H54 (cell line): Measurements from ENCODE around the gene SERPINA1.
A peak's percentile ranks its signal among the peaks of the same experiment; 100 is the strongest.
"Not testable (repeated sequence)": the region's sequence is repeated elsewhere in the genome, so short reads cannot be mapped to it uniquely, and the experiment has no call there.

Experiments
- DNase-seq: peaks from one replicate; pipeline ENCODE4 v3.0.0; 2011; ENCODE audit warnings: low spot score, mixed read lengths; ENCODE audit not compliant: insufficient read length
- FAIRE-seq: peaks from 3 replicates; lab custom pipeline; 2011; peaks lifted over from hg19 to GRCh38; lab: Jason Lieb, UNC
- POLR2A ChIP-seq: IDR thresholded peaks from 2 replicates; pipeline ENCODE4 v1.6.1; 2011; ENCODE audit warnings: low read depth, mild to moderate bottlenecking, low read length

Gene SERPINA1

DNA sequence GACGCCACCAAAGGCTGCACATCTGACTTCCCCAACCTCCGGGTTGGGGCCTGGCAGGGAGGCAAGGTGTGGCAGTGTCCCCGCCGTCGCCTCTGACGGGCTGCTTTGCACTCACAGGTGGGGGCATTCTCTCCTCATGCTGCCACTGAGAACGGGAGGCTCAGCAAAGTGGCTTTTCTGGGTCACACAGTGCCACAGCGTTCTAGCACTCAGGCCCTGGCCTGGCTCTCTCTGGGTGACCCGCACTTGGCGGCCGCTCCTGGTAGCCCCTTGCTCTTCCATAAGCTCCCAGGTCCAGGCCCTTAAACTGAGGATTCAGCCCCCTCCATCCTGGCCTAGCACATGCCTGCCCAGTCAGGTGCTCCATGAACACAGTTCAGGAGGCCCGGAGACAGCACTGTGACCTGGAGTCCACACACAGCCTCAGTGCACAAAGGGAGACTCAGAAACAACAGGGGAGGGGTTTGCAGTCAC is 25.2 kb downstream of the SERPINA1 start:
- no peak for FAIRE-seq

GRCh38 chr14:94362614-94363133 is 25.7 kb downstream of the SERPINA1 start:
- no peak for DNase-seq
- TF ChIP-seq POLR2A: no peak
- no peak for FAIRE-seq

More for the DNA sequence above, 25.2 kb downstream of the SERPINA1 start:
- no peak for TF ChIP-seq POLR2A
- DNase-seq: no peak

GRCh38 chr14:94361682-94362081 is 26.7 kb downstream of the SERPINA1 start:
- DNase-seq (no peak), FAIRE-seq (no peak)
- TF ChIP-seq POLR2A: no peak

- no peak for DNase-seq
- FAIRE-seq: no peak
- no peak for TF ChIP-seq POLR2A
Measured at GRCh38 chr14:94360945-94361565, 27.3 kb downstream of the SERPINA1 start.

GRCh38 chr14:94357166-94357565 is 31.2 kb downstream of the SERPINA1 start:
- no peak for DNase-seq
- FAIRE-seq: no peak
- no peak for TF ChIP-seq POLR2A

GRCh38 chr14:94356379-94357056 is 31.9 kb downstream of the SERPINA1 start:
- no peak for FAIRE-seq
- no peak for TF ChIP-seq POLR2A
- DNase-seq: no peak

DNA sequence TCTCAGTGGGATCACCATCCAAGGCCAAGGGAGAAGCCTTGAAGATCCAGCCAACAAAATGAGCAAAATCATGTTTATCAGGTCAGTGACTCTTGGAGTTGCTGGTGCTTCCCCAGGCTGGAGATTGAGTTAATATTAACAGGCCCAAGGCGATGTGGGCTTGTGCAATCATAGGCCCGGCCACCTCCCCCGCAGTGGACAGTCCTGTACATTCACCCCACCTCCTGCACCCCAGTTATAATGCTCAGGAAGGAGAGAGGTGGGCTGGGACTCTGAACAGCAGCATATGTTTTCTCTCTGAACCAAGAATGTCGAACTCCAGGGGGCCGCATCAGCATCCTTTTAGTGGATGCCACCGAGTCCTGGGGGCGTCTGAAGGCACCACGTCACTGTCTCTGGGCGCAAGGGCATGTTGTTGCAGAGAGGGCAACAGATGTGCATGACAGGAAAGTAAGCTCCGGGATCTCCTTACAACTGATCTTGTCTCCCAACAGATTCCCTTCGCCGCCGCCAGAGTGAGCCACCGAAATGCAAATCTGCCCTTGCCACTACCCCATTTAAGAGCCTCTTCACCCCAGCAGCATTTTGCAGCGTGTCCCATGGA is 33.1 kb downstream of the SERPINA1 start:
- no peak for FAIRE-seq
- no peak for TF ChIP-seq POLR2A
- DNase-seq: no peak

- DNase-seq: no peak
- no peak for FAIRE-seq
- no peak for TF ChIP-seq POLR2A
Measured at GRCh38 chr14:94354638-94355185, 33.7 kb downstream of the SERPINA1 start.

- not testable (repeated sequence) for FAIRE-seq
Measured at GRCh38 chr14:94354190-94354589, 34.2 kb downstream of the SERPINA1 start.

DNA sequence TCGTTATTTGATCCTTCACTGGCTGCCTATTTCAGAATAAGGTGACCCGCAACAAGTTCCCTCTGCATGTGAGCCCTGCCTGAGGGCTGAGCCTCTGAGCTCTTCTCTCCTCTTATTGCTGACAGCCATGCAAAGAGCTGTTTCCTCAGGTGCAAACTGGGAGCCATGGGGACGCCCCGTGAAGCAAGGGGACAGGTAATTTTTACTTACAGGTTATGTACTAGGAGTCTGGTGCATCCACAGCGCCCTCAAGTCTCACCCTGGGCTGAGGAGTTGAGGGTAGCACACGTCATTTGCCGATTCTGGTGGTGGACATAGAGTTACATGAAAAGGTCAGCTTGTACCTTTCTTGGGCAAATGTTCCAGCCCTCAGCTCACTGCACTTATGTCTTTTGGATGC is 39.1 kb downstream of the SERPINA1 start:
- no peak for FAIRE-seq
- no peak for DNase-seq
- no peak for TF ChIP-seq POLR2A

More at GRCh38 chr14:94354190-94354589, 34.2 kb downstream of the SERPINA1 start:
- not testable (repeated sequence) for DNase-seq

- DNase-seq (no peak), FAIRE-seq (no peak)
- no peak for TF ChIP-seq POLR2A
Measured at GRCh38 chr14:94348836-94349235, 39.6 kb downstream of the SERPINA1 start.

GRCh38 chr14:94346841-94347240 is 41.6 kb downstream of the SERPINA1 start:
- FAIRE-seq (no peak), DNase-seq (no peak)
- no peak for TF ChIP-seq POLR2A

- DNase-seq: peak; percentile 20
- not testable (repeated sequence) for FAIRE-seq
Measured at GRCh38 chr14:94346065-94346786, 42.2 kb downstream of the SERPINA1 start.

DNA sequence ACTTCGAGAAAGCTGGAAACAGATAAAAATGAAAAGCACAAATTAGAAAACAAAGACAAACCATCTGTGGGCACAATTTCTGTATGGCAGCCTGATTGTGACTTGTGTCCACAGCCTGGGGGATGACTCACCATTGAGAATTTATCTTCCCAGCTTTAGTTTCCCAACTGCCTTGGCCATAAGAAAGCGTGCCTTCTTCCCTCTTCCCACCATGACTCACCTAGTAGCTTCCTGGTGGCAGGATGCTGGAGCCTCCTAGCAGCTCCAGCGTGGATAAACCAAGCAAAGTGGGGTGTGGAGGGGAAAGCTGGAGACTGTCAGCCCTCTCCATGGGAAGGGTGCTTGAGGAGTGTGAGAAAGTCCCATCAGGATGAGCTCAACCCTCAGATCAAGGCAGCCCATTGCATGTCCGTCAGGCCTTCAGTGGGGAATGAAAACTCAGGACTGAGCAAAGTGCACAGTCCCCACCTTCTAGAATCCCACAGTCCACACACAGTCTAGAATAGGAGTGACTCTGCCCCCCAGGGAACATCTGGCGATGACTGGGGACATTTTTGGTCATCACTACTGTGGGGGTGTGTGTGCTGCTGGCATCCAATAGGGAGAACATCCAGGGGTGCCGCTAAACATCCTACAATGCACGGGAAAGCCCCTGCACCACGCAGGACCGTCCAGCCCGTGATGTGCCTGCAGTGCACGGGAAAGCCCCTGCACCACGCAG is 42.9 kb downstream of the SERPINA1 start:
- peak; percentile 66 for DNase-seq
- no peak for TF ChIP-seq POLR2A

More for the DNA sequence above, 42.9 kb downstream of the SERPINA1 start:
- peak; percentile 88 for FAIRE-seq
